IPS-11a (cell line): ENCODE data around the gene PTPRM.

ENCODE experiments used
- H3K4me3 ChIP-seq: one replicate; pipeline ENCODE4 v1.5.1; 2013; ENCODE audit warnings: low read depth, low read length, control low read depth

The PTPRM gene

GRCh38 chr18:7566567-7567473 lies at the start of gene PTPRM:
TSS of gene PTPRM (plus strand) at chr18:7567316. CDS start at chr18:7567819, 503 bp downstream.
- H3K4me3 ChIP-seq: peak within 1 kb of the TSS; percentile 67

GRCh38 chr18:7517852-7518251 lies 49.3 kb upstream of the PTPRM start:
- no peak overlapping the region for H3K4me3 ChIP-seq

- no peak overlapping the region for H3K4me3 ChIP-seq
Measured at GRCh38 chr18:7520200-7520785, 46.8 kb upstream of the PTPRM start.

- no peak overlapping the region for H3K4me3 ChIP-seq
Measured at GRCh38 chr18:7521226-7521856, 45.8 kb upstream of the PTPRM start.

GRCh38 chr18:7523772-7524171 lies 43.3 kb upstream of the PTPRM start:
- H3K4me3 ChIP-seq: no peak overlapping the region

GRCh38 chr18:7524786-7525185 lies 42.3 kb upstream of the PTPRM start:
- H3K4me3 ChIP-seq: no peak overlapping the region

- no peak overlapping the region for H3K4me3 ChIP-seq
Measured at GRCh38 chr18:7532942-7533341, 34.2 kb upstream of the PTPRM start.

GRCh38 chr18:7535436-7536205 lies 31.5 kb upstream of the PTPRM start:
- H3K4me3 ChIP-seq: no peak overlapping the region

GRCh38 chr18:7537145-7537544 lies 30.0 kb upstream of the PTPRM start:
- H3K4me3 ChIP-seq: no peak overlapping the region

GRCh38 chr18:7541835-7542234 lies 25.3 kb upstream of the PTPRM start:
- H3K4me3 ChIP-seq: no peak overlapping the region

- H3K4me3 ChIP-seq: no peak overlapping the region
Measured at GRCh38 chr18:7544686-7545085, 22.4 kb upstream of the PTPRM start.

GRCh38 chr18:7545734-7546133 lies 21.4 kb upstream of the PTPRM start:
- no peak overlapping the region for H3K4me3 ChIP-seq

GRCh38 chr18:7548221-7548620 lies 18.9 kb upstream of the PTPRM start:
- H3K4me3 ChIP-seq: no peak overlapping the region

GRCh38 chr18:7548721-7549120 lies 18.4 kb upstream of the PTPRM start:
- no peak overlapping the region for H3K4me3 ChIP-seq

GRCh38 chr18:7557973-7558372 lies 9.1 kb upstream of the PTPRM start:
- no peak overlapping the region for H3K4me3 ChIP-seq

GRCh38 chr18:7558769-7559168 lies 8.3 kb upstream of the PTPRM start:
- no peak overlapping the region for H3K4me3 ChIP-seq

- no peak overlapping the region for H3K4me3 ChIP-seq
Measured at GRCh38 chr18:7559709-7560319, 7.3 kb upstream of the PTPRM start.

- H3K4me3 ChIP-seq: no peak overlapping the region
Measured at GRCh38 chr18:7561909-7562460, 5.1 kb upstream of the PTPRM start.

GRCh38 chr18:7562491-7562890 lies 4.6 kb upstream of the PTPRM start:
- H3K4me3 ChIP-seq: no peak overlapping the region

- H3K4me3 ChIP-seq: no peak overlapping the region
Measured at GRCh38 chr18:7565677-7566076, 1.4 kb upstream of the PTPRM start.

GRCh38 chr18:7566244-7566566 lies 911 bp upstream of the PTPRM start:
- peak overlapping the region; percentile 48 for H3K4me3 ChIP-seq
